Measurements from ENCODE around the gene MAGEA9. TPM values are rescaled to one million over a fixed set of nuclear protein-coding genes. Genes with fewer than 3 reads are reported as not detected.
"Not testable (repeated sequence)": the region's sequence is repeated elsewhere in the genome, so short reads cannot be mapped to it uniquely, and the experiment has no call there.

Gene MAGEA9
- total RNA-seq, 1 donor from 2014 or later, result not detected

DNA sequence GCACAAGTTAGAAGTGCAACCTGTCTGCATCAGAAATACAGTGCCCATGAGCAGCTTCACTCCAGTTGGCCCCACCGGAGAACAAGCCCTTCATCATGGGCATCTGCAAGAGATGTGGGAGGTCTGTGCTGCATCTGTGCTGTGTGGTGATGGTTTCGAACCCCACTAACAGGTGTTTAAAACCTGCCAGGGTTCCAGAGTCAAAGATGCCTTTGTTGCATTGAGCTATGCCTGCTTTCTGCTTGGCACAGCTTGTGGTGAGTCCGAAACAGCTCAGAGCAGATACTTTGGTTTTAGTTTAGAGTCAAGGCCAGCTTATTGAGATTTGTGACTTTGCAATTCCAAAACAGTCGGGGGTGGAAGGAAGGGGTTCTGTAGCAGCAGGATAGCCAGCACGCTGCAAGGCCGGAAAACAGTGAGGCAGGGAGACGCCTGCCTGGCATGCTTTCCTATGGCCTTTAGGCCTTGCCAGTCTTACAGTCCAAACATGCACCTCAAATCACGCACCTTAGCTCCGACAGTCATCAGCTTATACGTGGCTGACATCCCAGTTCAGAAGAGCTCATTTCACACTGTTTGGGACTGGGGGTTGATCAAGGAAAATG lies 21.8 kb downstream of the MAGEA9 start:
- DNase-seq (ENCODE audit: low spot score) (no peak), ATAC-seq (no peak)
- intact Hi-C loops (cut with DNase I), result no loop called here

DNA sequence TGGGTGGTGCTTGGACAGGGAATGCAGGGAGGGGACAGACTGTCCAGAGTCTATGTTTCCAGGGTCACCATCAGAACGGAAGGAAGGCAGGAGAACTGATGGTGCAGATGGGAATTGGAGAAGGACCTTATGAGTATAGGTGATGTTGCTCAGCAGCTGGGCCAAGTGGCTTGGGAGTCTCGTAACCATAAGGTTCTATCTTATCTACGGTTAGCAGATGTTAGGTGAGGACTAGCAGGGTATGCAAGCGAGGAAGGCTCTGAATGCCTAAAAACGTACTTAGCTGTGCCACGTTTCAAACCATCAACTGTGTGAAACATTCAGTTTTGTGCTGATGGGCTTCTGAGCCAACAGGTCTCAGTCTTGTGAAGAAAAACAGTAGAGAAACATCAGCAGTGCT lies 22.4 kb downstream of the MAGEA9 start:
- intact Hi-C loops (cut with DNase I), result no loop called here

DNA sequence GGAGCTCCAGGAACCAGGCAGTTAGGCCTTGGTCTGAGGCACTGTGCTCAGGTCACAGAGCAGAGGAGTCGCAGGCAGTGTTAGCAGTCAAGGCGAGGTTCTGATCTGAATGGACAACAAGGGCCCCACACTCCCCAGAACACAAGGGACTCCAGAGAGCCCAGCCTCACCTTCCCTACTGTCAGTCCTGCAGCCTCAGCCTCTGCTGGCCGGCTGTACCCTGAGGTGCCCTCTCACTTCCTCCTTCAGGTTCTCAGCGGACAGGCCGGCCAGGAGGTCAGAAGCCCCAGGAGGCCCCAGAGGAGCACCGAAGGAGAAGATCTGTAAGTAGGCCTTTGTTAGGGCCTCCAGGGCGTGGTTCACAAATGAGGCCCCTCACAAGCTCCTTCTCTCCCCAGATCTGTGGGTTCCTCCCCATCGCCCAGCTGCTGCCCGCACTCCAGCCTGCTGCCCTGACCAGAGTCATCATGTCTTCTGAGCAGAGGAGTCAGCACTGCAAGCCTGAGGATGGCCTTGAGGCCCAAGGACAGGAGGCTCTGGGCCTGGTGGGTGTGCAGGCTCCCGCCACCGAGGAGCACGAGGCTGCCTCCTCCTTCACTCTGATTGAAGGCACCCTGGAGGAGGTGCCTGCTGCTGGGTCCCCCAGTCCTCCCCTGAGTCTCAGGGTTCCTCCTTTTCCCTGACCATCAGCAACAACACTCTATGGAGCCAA lies 26.2 kb downstream of the MAGEA9 start:
- no peak for DNase-seq (ENCODE audit: low spot score)
- intact Hi-C loops (cut with DNase I), result no loop called here
- ATAC-seq, result no peak

More for the DNA sequence above, 22.4 kb downstream of the MAGEA9 start:
- DNase-seq (ENCODE audit: low spot score), result no peak
- no peak for ATAC-seq

DNA sequence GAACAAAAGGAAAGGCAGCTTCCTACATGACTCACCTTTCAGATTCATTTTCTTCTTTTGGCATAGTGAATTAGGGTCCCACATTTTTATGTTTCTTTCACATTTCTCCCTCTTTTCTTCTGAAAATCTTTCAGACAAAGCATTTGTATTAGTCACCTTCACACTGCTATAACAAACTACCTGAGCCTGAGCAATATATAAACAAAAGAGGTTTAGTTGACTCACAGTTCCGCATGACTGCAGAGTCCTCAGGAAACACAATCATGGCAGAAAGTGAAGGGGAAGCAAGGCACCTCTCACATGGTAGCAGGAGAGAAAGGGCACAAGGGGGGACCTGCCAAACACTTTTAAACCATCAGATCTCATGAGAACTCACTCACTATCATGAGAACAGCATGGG lies 36.9 kb downstream of the MAGEA9 start:
- DNase-seq (ENCODE audit: low spot score) (no peak), ATAC-seq (no peak)
- intact Hi-C loops (cut with DNase I), result no loop called here

DNA sequence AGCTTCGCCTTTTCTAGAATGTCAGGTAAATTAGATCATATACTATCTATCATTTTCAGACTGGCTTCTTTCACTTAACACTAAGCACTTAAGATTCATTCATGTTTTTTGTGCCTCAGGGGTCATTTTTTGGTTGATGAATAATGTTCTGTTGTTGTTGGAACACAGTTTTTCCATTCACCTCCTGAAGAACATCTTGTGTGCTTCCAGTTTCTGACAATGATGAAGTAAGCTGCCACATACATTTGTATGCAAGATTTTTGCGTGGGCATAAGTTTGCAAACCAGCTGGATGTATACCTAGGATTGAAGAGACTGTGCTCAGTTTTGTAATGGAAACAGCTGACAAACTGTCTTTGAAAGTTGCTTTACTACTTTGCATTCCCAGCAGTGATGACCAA lies 37.6 kb downstream of the MAGEA9 start:
- no peak for DNase-seq (ENCODE audit: low spot score)
- intact Hi-C loops (cut with DNase I), result no loop called here
- no peak for ATAC-seq

DNA sequence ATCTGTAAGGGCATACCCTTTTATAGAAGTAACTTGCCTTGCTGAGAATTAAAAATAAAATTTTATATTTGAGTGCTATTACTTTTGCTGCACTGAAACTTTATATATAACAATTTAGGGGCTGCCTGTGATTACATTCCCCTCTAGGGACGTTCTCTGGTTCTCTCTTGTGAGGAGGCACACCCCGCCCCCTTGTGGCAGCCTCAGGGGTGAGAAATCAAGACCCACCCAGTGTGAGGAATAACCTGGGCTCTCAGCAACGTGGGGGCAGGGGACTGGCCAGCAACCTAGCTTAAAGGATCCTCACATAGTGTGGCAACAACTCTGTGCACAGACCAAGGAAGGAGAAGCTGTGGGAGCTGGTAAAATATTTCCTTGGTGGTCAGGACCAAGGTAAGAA lies 43.7 kb downstream of the MAGEA9 start:
- no peak for ATAC-seq

DNA sequence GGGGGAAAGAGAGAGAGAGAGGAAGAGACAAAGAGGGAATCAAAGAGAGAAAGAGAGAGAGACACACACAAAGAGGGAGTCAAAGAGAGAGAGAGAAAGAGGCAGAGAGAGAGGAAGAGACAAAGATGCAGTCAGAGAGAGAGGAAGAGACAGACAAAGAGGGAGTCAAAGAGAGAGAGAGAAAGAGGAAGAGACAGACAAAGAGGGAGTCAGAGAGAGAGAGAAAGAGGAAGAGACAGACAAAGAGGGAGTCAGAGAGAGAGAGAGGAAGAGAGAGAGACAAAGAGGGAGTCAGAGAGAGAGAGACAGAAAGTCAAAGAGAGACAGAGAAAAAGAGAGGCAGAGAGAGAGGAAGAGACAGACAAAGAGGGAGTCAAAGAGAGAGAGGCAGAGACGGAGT lies 45.5 kb downstream of the MAGEA9 start:
- no peak for ATAC-seq
- intact Hi-C loops (cut with DNase I), result no loop called here
- DNase-seq (ENCODE audit: low spot score), result no peak

More for the DNA sequence above, 43.7 kb downstream of the MAGEA9 start:
- DNase-seq (ENCODE audit: low spot score), result no peak
- intact Hi-C loops (cut with DNase I), result no loop called here

DNA sequence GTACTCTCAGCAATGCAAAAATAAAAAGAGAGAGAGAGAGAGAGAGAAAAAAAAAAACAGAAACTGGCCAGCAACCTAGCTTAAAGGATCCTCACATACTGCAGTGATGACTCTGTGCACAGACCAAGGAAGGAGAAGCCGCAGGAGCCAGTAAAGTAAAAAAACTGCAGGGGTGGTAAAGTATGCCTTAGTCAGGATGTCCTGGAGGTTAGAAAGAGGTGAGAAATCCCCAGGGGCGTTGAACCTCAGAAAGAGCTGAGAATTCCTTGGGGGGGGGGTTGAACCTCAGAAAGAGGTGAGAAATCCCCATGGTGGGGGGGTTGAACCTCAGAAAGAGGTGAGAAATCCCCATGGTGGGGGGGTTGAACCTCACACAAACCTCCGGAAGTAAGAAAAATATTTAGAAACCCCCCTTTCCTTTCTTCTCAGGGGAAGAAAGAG lies 48.0 kb downstream of the MAGEA9 start:
- intact Hi-C loops (cut with DNase I), result no loop called here
- ATAC-seq, result peak; percentile 49

DNA sequence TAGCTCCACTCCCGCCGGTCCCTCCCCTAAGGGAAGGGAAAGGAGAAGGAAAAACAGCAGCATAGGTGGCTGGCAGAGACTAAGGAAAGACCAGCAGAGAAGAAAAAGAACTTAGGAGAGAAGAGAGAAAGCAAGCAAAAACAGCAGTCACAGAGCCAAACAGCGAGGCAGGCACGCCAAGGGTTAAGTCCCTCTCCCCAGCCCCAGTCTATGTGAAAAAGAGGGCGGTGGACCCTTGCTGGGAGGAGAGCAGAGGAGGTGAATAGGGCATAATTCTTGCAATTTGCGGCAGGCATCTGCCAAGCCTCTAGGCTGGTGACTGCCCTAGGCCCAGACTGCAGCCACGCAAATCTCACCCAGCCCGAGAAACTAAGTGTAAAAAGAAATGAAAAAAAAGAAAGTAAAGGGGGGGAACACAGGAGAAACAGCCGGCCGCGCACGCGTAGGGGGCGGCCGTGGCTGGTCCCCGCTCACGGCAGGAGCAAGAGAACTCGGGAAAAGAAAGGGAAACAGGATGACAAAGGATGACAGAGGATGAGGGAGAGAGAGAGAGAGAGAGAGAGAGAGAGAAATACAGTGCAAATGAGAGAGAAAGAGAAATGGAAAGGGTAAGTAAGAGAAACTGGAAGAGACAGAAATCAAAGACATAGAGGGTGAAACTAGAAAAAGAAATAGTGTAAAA lies 48.6 kb downstream of the MAGEA9 start:
- intact Hi-C loops (cut with DNase I), result no loop called here
- peak; percentile 69 for ATAC-seq
- no peak for DNase-seq (ENCODE audit: low spot score)

More for the DNA sequence above, 48.0 kb downstream of the MAGEA9 start:
- DNase-seq (ENCODE audit: low spot score), result no peak

DNA sequence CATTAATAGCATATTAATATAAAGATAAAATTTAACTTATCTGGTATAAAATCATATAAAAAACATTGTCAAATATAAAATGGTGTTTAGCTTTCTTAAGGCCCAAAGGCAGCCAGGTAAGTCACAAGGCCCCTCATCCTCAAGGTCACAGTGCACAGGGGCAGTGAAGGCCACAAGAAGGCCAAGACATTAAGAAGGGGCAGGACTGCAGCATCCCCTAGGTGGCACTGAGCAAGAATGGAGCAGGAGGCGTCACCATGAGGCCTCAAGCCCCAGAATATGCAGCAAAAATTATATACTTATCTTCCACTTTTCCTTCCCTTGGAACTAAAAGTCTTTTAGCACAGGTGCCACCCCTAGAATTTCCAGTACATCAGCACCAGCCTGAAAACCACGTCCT lies 49.7 kb downstream of the MAGEA9 start:
- intact Hi-C loops (cut with DNase I), result no loop called here
- no peak for DNase-seq (ENCODE audit: low spot score)
- no peak for ATAC-seq

DNA sequence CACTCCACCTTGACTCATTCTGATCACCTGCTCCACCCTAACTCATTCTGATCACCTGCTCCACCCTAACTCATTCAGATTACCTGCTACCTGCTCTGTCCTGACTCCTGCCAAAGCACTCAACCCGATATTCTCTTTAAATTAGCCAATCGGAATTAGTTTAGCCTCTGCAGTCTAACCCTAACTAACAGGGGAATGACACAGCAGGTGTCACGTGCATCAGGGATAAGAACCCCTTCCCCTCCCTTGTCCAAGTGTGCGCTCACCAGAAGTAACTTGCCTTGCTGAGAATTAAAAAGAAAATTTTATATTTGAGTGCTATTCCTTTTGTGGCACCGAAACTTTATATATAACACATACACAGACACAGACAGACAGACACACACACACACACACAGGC lies 55.0 kb downstream of the MAGEA9 start:
- ATAC-seq; DNase-seq (ENCODE audit: low spot score); intact Hi-C loops (cut with DNase I): not testable (repeated sequence)

DNA sequence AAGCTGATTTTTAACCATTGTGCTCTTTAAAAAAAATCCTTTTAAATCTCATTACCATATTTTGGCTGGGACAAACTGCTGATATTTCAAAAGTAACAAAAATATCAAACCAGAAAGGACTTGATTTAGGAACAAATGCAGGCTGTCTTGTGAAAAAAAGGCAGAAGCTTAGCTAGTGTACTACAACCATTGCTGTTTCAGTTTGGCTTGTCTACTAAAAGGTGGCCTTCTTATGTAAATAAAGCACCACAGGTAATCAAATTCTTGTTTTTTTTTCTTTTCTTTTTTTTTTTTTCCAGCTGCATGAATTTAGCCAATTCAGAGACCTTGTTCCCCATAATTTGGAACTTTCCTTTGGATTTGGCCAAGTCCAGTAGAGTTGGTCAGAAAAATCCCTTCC lies 55.4 kb downstream of the MAGEA9 start:
- DNase-seq (ENCODE audit: low spot score), result no peak
- no peak for ATAC-seq
- intact Hi-C loops (cut with DNase I), result no loop called here

Other genes starting within 250 kb of the MAGEA9 start
- gene EOLA1, start 240.9 kb upstream of the MAGEA9 start, total RNA-seq, result 18.9 TPM
- not detected for gene HSFX3, start 232.0 kb upstream of the MAGEA9 start, total RNA-seq
- not detected for gene MAGEA9B, start 194.5 kb upstream of the MAGEA9 start, total RNA-seq
- gene HSFX2, start 186.6 kb upstream of the MAGEA9 start, total RNA-seq, result 0.71 TPM
- 31.5 TPM for gene TMEM185A, start 150.1 kb upstream of the MAGEA9 start, total RNA-seq
- not detected for gene MAGEA11, start 69.9 kb upstream of the MAGEA9 start, total RNA-seq
- 2.9 TPM for gene HSFX1, start 7.9 kb upstream of the MAGEA9 start, total RNA-seq
- gene MAGEA8, start 99.3 kb downstream of the MAGEA9 start, total RNA-seq, result not detected
- not detected for gene HSFX4, start 147.6 kb downstream of the MAGEA9 start, total RNA-seq
- 24.5 TPM for gene EOLA2, start 156.6 kb downstream of the MAGEA9 start, total RNA-seq